G401.6 (cell line): ENCODE results near the gene SFTPD.
"Not testable (repeated sequence)": the region's sequence is repeated elsewhere in the genome, so short reads cannot be mapped to it uniquely, and the experiment has no call there.

ENCODE experiments used
- FAIRE-seq: peaks from 2 replicates; lab custom pipeline; 2012; peaks lifted over from hg19 to GRCh38; lab: Jason Lieb, UNC

Gene SFTPD

DNA sequence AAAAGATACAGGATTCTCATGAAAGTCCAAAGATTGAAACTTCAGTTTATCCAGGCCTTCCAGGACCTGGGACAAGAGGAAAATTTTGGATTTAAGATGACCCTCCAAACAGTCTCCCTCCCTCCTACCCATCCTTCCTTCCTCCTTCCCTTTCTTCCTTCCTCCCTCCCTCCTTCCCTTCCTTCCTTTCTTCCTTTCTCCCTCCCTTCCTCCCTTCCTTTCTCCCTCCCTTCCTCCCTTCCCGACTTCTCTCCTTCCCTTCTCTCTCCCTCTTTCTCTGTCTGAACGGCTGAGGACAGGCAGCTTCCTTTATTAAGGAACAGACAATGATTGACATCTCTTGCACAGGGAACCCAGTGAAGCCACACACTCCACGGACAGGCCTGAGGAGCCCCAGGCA is 23.3 kb downstream of the SFTPD start:
- FAIRE-seq, result no peak

DNA sequence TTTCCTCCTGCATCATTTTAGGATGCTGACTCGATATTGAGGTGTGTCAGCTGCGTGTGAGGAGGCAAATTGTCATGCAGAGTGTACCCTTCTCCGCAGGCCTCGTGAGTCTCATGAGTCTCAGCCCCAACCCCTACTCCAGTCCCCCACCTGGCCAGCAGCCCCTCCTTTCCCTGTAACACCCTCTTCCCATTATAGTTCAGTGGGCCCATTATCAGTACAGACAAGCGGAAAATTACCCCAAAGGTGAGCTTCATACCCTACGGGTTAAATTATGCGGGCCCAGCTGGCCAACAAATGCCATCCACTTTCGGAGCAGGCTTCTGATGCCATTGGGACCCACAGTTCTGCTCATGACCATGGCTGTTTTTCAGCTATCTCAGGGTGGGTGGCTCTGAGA is 25.2 kb downstream of the SFTPD start:
- no peak for FAIRE-seq

DNA sequence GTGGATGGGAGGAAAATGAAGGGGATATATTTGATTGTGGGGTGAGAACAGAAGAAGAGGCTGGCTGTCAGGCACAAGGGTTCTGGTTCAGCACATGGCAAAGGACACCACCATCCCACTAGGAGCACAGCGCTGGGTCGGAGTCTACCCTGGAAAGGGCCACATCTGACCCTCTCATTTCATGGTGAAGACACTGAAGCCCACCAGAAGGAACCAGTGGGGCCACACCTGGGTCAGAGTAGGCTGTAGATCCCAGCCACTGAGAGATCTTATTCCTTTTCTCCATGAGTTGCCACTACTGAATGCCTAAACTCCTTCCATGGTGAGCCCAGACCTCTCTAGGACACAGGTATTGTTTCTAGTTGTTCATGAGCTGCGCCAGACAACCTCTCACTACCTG is 25.8 kb downstream of the SFTPD start:
- no peak for FAIRE-seq

DNA sequence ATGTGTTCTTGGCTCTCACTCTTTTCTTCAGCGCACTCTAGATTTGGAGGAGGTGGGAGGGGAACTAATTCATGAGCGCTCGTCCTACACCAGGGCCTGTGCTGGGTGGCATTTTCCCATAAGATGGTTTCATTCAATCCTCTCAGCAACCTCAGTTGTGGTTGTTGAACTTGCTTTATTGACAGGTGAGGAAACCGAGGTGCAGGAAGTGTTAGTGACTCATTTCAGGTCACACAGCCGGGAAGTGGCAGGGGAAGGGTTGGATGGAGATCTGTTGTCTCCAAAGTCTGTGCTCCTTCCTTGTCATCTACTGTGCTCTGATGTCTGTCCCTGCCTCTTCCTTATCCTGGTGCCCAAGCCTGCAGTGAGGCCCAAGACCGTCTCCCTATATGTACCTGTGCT is 26.9 kb downstream of the SFTPD start:
- FAIRE-seq, result not testable (repeated sequence)

DNA sequence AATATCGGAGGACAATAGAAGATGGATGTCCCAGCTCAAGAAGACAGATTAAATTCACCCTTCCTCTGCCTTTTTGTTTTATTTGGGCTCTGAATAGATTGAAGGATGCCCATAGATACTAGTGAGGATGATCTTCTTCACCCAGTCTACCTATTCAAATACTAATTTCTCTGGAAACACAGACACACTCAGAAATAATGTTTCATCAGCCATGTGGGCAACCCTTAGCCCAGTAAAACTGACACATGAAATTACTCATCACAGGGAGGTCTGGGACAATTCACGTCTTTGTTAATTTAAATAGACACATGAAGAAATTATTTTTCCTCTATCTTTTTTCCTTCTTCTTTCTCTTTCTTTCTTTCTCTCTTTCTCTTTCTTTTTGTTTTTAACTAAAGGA is 33.1 kb downstream of the SFTPD start:
- FAIRE-seq, result not testable (repeated sequence)

DNA sequence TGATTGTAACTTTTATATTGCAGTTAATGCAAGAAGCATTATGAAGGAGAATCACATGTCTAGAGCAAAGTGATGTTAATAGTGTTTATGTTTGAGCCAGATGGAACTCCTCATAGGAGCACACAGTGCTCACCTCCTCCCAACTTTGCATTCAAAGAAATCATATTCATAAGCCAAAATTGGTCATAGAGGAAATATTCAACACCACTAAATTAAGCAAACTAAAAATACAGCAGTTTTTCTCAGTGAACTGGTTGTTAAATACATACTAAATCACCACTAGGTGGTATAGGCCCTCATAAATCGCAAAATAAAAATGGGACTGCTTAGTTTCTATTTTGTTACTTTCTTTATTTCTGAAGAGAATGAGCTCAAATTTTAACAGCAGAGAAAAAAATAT is 34.4 kb downstream of the SFTPD start:
- peak; percentile 58 for FAIRE-seq

DNA sequence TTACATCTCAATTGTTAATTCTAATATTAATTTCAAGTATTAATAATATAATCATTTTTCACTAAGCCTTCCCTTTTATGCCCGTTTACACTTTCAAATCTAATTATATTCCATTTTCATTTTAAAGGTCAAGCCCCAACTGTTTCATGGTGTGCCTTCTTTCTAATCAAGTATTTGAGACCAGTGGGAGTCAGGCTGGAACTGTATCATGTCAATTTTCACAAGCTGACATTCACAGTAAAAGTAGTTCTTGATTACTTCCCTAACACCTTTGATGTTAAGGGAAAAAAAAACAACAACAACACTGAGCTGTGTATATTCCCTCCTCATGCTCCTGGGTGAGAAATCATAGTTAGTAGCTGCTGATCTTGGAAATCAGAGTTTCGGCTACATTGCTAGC is 38.1 kb downstream of the SFTPD start:
- no peak for FAIRE-seq

DNA sequence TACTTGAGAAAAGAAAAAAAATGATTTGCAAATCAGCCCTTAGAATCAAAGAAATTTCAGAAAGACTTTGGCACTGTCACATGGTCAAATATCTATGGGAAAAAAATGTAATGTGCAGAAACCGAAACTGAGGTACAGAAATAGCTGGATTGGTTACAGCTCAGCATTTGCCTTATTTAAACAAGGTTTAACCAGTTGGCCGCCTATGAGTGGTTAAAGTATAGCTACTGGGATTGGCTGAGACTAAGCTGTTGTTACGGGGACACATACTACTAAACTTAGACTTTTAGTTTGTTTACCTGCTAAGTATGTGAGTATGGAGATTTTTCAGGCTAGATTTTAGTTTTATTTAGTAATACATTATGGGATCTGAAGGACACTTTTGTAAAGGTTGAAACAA is 38.6 kb downstream of the SFTPD start:
- no peak for FAIRE-seq

DNA sequence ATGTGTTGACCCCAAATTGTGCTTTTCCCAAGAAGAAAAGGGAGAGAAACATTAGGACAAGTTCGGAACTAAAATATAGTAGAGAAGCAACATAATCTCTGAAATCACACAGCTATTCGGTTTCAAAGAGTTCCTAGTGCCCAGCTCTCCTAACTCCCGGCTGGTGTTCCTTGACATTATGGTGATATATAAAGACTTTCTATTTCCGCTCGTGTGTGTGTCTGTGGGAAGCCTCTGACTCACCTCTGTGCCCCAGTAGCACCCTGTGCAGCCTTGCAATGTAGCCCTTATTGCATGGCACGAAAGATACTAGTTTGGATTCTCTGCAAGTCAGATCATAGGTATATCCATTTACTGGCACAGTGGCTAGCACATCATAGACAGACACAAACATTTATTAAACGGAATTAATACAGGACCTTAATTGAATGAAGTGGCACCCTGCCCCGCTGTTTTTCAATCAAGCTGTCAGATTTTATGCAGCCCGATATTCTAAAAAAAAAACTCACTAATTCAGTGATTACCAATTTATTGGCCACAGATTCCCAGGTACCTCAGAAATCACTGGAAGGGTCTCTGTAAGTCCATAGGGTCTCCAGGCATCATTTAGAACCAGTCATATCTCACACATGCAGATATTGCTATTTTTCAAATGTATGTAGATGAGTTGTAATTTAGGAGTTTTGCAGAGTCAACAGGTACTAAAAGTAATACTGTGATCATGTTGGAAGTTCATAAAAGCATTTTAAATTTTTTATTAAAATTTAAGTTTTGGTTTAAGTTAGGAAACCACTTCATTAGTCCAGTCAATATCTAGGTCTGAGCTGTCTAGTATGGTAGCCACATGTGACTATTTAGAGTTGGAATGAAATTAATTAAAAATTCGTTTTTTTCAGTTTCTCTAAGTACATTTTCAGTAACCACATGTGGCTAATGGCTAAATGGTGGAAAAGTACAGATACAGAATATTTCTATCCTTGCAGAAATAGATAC is 43.3 kb downstream of the SFTPD start:
- FAIRE-seq, result no peak

DNA sequence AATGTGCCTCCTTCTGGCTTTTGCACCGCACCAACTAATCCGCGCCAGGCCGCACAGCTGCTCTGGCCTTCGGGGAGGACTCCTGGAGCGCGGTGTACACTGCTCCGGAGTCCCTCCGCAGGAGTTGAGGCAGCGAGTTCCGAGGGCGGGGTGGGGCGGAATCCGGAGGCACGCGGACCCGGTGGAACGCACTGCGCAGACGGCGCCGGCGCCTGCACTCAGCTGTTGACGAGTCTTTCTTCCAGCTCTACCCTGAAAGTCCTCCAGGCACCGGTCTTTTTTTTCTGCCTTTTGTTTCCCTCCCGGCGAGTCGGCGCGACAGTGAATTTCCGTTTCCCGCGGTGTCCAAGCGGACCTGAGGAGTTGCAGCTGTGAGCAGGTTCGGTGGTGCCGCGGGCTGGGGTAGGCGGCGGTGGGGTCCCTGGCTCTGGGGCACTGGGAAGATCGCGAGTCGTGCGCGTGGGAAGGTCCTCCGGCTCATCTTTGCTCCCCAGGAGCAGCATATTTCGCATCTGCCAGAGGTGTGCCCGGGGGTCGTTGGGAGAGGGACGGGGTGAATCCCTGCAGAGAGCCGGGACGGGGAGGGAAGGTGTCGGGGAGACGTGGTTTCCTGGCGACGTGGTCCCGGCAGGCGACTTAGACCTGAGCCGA is 44.1 kb downstream of the SFTPD start:
- no peak for FAIRE-seq

DNA sequence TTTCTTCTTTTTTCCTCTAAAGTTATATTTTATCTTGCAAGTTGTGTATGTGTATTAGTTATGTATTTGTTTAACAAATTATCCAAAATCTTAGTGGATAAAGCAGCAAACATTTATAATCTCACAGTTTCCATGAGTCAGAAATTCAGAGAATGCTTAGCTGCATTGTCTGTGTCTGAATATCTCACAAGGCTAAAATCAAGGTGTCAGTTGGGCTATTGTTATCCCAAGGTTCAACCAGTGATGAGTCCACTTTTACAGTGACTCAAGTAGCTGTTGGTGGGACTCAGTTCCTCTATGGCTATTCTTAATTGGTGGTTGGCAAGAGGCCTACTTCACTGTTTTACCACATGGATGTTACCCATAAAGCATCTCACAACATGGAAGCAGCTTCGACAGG is 47.3 kb downstream of the SFTPD start:
- FAIRE-seq, result not testable (repeated sequence)

DNA sequence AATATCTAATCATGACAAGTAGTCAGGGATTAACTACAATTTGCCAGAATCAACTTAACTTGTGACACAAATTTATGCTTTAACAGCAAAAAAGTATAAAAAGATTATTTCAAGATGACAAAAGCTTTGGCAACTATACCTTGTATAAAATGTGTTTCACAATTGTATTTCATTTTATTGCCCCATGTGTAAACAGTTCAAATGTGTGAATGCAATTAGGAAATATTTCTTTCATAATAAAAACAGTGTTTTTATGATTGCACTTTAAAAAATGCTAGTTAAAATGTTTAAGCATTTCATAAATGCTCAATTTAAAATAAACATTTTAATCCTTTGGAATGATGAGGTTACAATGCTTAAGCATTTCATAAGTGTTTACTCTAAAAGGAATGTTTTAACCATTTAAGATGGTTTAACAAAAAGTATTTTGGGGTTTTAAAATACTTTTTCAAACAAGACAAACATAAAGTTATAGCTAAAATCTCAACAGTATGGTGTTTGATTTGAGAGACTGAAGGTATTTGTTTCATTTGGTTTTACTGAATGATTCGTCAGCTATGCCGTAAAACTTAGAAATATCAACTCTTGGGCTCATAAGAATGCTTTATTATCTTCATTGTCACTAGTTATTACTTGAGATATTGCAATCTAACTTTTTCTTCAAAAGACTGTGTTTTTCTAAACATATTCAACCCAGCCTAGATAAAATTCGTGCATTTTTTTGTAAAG is 50.1 kb downstream of the SFTPD start:
- peak; percentile 49 for FAIRE-seq

DNA sequence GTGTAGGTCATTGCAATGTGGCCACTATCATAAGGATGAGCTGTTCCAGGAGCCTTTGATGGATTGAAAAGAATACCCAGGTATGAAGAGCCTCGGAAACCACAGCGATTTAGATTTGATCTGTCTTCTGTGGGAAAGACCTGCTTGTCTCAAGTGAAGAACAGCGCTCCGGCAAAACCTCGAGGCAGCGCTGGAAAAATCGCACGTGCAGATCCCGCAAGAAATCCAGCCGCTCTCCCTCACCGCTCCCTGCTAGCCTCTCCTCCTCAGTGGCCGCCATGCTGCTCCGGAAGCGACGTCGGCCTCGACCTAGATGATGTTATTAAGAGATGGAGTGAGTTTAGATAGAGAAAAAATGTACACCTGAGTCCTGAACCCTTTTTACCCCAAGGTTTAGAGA is 56.0 kb downstream of the SFTPD start:
- not testable (repeated sequence) for FAIRE-seq

DNA sequence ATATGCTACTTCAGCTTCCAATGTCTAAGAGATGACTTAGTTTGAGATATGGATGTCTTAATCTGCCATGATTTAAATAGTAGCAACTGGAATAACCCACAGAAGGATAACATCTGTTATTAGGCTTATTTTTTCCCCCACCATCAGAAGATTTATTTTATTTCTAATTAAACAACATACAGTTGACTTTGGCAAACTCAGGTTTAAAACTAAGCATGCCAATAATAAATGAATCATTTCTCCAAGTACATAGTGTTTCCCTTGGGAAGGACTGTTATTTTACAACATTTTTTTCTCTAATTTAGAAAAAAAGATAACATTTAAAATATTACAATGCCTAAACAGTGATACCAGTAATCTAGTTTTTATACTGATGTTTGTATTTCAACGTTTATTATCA is 58.4 kb downstream of the SFTPD start:
- FAIRE-seq, result no peak

DNA sequence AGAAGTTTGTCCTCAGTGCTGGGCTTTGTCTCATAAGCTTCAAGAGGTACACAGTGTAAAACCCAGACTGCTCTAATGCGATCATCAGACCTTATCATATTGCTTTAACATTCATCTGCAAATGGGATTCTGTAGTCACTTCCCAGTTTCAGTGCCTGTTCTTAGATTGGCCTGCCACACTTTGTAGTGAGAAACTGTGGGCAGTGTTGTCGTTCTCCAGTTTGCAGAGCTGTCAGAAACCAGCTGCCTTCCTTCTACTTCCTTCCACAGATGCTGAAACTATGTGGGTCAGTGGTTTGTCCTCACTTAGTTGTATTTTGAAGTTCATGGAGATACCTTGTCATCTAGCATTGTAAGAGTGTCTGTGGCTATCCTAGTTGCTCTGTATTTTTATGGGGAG is 59.9 kb downstream of the SFTPD start:
- not testable (repeated sequence) for FAIRE-seq
